ENCODE results near the gene PDHB.

DNA sequence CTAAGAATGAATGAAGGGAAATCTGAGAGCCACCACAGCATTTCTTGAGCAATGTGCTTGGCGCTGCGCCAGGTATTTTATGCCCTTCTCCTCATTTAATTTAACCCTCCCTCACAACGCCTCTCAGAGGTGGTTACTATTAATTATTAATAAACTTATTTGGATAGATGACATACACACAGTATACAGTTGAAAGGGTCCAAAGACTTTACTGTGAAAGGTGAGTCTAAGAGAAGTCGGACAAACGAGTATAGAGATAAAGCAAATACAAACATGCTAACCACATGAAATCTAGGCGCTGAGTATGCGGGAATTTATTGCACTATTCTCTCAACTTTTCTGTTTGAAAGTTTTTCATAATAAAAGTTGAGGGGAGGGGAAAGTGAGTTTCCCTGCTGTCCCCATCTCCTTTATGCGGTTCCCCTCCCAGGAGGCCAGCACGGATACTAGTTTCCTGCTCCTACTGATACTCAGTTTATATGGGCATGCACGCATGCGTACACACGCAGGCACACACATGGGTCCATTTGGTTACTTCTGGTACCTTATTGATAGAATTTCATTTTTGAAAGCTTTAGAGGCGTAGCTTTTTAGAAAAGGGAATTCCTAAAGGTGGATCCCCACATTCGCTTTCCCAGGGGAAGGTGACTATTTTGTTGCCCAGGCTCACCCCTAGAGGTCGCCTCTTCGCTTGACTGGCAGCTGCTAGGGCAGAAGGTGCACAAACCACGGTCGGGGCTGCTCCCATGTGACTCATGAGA lies 29.7 kb upstream of the PDHB start:
- TF ChIP-seq, protein P1, sequence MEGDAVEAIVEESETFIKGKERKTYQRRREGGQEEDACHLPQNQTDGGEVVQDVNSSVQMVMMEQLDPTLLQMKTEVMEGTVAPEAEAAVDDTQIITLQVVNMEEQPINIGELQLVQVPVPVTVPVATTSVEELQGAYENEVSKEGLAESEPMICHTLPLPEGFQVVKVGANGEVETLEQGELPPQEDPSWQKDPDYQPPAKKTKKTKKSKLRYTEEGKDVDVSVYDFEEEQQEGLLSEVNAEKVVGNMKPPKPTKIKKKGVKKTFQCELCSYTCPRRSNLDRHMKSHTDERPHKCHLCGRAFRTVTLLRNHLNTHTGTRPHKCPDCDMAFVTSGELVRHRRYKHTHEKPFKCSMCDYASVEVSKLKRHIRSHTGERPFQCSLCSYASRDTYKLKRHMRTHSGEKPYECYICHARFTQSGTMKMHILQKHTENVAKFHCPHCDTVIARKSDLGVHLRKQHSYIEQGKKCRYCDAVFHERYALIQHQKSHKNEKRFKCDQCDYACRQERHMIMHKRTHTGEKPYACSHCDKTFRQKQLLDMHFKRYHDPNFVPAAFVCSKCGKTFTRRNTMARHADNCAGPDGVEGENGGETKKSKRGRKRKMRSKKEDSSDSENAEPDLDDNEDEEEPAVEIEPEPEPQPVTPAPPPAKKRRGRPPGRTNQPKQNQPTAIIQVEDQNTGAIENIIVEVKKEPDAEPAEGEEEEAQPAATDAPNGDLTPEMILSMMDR (IDR thresholded peaks at IDR 0.05; ENCODE audit: low read length), result peak; percentile 93
- TF ChIP-seq EZH2 (optimal IDR thresholded peaks at IDR 0.05; ENCODE audit: low read depth, low read length) (no peak), EZH2phosphoT487 (IDR thresholded peaks at IDR 0.05; ENCODE audit: low read length) (no peak)
